ENCODE results near the gene PATE4. TPM values are rescaled to one million over a fixed set of nuclear protein-coding genes. Genes with fewer than 3 reads are reported as not detected.

PATE4 gene
- not detected for total RNA-seq

GRCh38 chr11:125833016-125833415, at the start of gene PATE4:
PATE4 (plus strand) TSS chr11:125833316; CDS start chr11:125833360, 44 bp downstream.

GRCh38 chr11:125787827-125788226, 45.3 kb upstream of the PATE4 start, which contains the start of gene PATE3:
PATE3 (plus strand) TSS chr11:125788127; CDS start chr11:125788152, 25 bp downstream.

GRCh38 chr11:125887373-125888324, 54.5 kb downstream of the PATE4 start, which contains the start of gene HYLS1:
HYLS1 (plus strand) TSS chr11:125887668; CDS start chr11:125899369, 11,701 bp downstream.

Other genes starting within 250 kb of the PATE4 start
- 163 TPM for gene STT3A, start 240.5 kb upstream of the PATE4 start, total RNA-seq
- 17.6 TPM for gene CHEK1, start 208.2 kb upstream of the PATE4 start, total RNA-seq
- not detected for gene ACRV1, start 152.5 kb upstream of the PATE4 start, total RNA-seq
- not detected for gene PATE1, start 87.0 kb upstream of the PATE4 start, total RNA-seq
- gene PATE2, start 54.5 kb upstream of the PATE4 start, total RNA-seq, result not detected
- not detected for gene PATE3, start 45.2 kb upstream of the PATE4 start, total RNA-seq
- 5.4 TPM for gene HYLS1, start 54.4 kb downstream of the PATE4 start, total RNA-seq
- 8.6 TPM for gene PUS3, start 69.9 kb downstream of the PATE4 start, total RNA-seq
- 2.2 TPM for gene DDX25, start 71.2 kb downstream of the PATE4 start, total RNA-seq
- gene VSIG10L2, start 112.7 kb downstream of the PATE4 start, total RNA-seq, result 0.23 TPM
- gene CDON, start 229.6 kb downstream of the PATE4 start, total RNA-seq, result 34.1 TPM

Measured in metanephros (tissue), 1 donor.